ENCODE results near the gene SIK3.

The SIK3 gene

DNA sequence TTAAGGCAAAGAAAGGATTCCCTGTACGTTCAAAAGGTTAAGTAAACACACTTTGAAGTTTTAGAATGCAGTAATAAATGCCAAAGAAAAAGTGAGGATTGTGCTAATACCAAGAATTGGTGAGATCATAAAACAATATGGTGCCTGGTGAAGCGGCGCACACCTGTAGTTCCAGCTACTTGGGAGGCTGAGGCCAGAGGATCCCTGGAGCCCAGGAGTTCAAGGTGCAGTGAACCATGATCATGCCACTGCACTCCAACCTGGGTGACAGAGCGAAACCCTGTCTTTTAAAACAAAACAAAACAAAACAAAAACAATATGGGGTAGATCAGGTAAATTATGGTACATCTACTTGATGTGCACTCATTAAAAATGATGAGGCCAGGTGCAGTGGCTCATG is 187.4 kb downstream of the SIK3 start:
- no peak for TF ChIP-seq POLR2A (IDR thresholded peaks at IDR 0.05; ENCODE audit: low read depth, low read length)
- DNase-seq (ENCODE audit: insufficient read length, low spot score) (no peak), FAIRE-seq (no peak)

DNA sequence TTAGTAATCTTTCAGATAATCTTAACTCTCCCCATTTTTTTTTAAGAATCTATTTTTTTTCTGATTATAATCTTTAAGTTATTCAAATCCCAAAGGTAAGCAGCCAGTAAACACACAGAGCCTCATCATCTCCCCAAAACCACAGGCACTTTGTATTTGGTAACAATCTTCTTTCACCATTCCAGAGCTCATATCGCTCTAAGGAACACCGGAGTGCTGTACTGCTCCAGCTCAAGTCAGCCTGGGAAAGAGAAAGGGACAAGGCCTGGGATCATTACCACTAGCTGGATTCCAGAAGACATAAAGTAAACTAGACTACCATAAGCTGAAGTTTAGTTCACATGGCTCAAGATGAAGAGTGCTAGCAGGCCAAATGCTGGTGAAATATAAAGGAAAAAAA is 187.8 kb downstream of the SIK3 start:
- no peak for FAIRE-seq
- DNase-seq (ENCODE audit: insufficient read length, low spot score), result no peak
- TF ChIP-seq POLR2A (IDR thresholded peaks at IDR 0.05; ENCODE audit: low read depth, low read length), result no peak

DNA sequence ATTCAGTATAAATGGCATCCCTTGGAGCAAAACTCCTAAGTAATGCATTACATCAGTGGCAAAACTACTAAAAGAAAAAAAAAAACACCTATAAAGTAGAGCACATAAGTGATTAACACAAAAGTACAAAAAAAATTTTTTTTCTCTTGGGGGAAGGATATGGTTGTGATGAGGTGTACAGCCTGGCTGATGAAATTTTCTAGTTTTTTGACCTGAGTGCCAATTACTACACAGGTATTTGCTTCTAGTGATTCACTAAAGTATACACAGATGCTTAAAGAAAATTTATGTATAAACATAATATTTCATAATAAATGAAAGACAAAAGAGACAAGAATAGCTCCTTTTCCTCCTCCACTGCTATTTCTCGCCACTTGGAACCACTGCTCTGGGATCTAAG is 189.0 kb downstream of the SIK3 start:
- no peak for TF ChIP-seq POLR2A (IDR thresholded peaks at IDR 0.05; ENCODE audit: low read depth, low read length)
- DNase-seq (ENCODE audit: insufficient read length, low spot score), result no peak

DNA sequence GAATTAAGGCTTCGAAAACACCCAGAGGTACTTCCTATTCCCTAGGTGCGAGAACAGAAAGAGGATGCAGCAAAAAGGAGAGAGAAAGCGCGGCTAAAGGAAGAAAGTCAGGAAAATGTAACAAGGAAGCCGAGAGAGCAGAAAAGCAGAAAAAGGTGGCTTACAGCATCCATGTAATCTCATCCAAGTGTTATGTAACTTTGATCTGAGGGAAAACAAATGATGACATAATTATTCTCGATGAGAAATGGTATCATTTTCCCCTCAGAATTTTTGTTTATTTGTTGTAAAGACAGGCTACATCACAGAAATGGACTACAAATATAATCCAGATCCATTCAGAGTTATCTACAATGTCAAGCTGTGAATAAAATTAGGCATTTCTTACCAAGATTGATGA is 191.7 kb downstream of the SIK3 start:
- no peak for FAIRE-seq
- no peak for DNase-seq (ENCODE audit: insufficient read length, low spot score)
- no peak for TF ChIP-seq POLR2A (IDR thresholded peaks at IDR 0.05; ENCODE audit: low read depth, low read length)

More for the DNA sequence above, 189.0 kb downstream of the SIK3 start:
- FAIRE-seq, result no peak

DNA sequence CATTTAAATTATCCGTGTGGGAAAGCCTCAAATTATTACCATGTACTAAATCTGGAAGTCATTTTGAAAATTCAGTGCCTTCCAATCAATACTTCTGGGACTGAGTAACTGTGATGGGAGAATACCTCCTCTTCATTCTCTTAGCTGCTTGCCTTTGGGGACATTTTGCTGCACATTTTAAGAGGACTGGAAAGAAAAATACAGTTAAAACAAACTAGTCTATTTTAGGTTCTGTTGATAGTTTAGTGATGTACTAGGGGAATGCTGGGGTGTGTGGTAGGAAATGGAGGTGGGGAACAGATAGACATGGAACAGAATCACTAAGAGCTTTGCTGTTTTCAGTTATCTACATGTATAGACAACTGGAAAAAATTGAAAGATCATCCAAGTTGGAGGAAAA is 195.1 kb downstream of the SIK3 start:
- FAIRE-seq (no peak), DNase-seq (ENCODE audit: insufficient read length, low spot score) (no peak)
- TF ChIP-seq POLR2A (IDR thresholded peaks at IDR 0.05; ENCODE audit: low read depth, low read length), result no peak

DNA sequence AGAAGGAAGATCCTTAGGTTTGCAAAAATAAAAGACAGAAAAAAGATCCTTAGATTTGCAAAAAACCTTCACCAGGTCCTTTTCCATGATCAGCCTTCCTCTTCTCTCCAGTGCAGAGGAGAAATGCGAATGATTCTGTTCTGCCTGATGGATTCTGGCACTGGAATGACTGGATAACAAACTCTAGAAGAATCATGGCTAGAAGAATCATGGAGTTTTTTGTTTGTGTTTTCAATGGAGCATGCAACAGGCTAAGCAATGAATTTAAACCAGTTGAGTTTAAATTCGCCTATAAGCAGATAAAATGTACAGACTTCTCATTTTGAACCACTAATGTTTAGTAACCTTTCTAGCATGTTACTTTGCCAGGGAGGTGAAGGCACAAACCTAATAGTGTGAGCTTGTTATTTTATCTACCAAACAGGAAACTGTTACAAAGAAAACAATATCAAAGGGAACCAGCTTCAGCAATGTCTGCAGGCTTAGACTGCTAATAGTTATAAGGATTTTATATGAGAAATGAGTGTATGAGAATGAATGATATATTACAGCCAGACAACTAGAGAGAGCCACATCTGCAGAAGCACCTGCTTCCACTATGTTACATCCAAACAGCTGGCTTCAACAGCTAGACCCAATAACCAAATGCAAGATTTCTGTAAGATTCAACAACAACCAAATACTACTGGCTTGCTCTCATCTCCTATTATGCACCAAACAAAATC is 196.1 kb downstream of the SIK3 start:
- TF ChIP-seq POLR2A (IDR thresholded peaks at IDR 0.05; ENCODE audit: low read depth, low read length), result no peak
- DNase-seq (ENCODE audit: insufficient read length, low spot score), result no peak
- FAIRE-seq, result no peak

DNA sequence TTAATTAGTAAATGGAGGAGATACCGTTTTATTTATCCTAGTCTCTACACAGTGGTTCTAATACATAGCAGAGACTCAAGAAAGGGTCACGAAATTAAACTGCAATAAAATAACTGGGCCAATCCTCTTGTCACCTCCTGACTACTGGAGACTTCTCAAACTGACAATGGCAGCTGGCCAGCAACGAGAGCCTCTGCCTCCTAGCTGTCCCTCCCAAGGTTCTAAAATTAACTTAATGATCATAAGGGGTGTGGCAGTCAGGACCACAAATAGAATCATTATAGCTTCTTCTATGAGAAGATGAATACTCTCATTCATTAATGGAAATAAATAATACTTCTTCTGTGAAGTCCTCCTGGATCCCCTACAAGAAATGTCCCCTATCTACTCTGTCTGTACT is 197.0 kb downstream of the SIK3 start:
- FAIRE-seq, result no peak

DNA sequence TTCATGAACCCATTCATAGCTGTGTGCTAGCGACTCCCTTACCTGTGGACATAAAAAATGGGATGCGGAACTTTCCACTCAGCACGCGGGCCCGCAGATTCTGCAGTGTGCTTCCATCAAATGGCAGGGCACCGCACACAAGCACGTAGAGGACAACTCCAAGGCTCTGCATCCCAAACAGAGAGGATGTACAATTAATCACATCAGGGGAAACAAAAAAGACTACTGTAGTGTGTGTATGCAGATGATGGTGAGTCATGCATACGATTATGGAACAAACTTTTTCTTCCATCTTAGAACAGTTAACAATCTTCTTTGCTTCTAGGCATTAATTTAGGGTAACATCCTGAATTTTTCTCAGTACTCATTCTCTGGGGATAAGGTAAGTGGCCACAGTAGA is 202.0 kb downstream of the SIK3 start:
- no peak for DNase-seq (ENCODE audit: insufficient read length, low spot score)
- no peak for FAIRE-seq
- TF ChIP-seq POLR2A (IDR thresholded peaks at IDR 0.05; ENCODE audit: low read depth, low read length), result no peak

More for the DNA sequence above, 197.0 kb downstream of the SIK3 start:
- no peak for TF ChIP-seq POLR2A (IDR thresholded peaks at IDR 0.05; ENCODE audit: low read depth, low read length)
- no peak for DNase-seq (ENCODE audit: insufficient read length, low spot score)

- no peak for FAIRE-seq
- DNase-seq (ENCODE audit: insufficient read length, low spot score), result no peak
- no peak for TF ChIP-seq POLR2A (IDR thresholded peaks at IDR 0.05; ENCODE audit: low read depth, low read length)
These were observed 203.0 kb downstream of the SIK3 start for GRCh38 chr11:116895048-116895757.

DNA sequence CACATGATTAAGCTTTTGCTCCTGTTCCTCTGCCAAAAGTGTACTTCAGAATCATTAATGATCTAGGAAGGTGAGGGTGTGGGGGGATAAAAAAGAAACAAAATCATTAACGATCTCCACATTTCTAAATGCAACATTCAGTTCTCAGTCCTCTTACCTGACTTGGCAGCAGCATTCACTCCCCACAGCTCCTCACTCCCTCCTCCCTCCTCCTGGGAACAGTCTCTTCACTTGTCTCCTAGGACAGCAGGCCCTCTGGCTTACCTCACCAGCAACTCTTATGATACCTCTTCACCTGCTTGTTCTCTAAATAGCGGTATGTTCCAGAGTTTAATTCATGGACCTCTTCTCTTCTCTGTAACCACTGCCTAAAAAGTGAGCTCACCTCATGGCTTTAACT is 204.3 kb downstream of the SIK3 start:
- no peak for DNase-seq (ENCODE audit: insufficient read length, low spot score)
- TF ChIP-seq POLR2A (IDR thresholded peaks at IDR 0.05; ENCODE audit: low read depth, low read length), result no peak
- FAIRE-seq, result no peak

GRCh38 chr11:116893437-116893836 is 204.8 kb downstream of the SIK3 start:
- DNase-seq (ENCODE audit: insufficient read length, low spot score) (no peak), FAIRE-seq (no peak)
- no peak for TF ChIP-seq POLR2A (IDR thresholded peaks at IDR 0.05; ENCODE audit: low read depth, low read length)

GRCh38 chr11:116892374-116892773 is 205.9 kb downstream of the SIK3 start:
- DNase-seq (ENCODE audit: insufficient read length, low spot score) (no peak), FAIRE-seq (no peak)
- TF ChIP-seq POLR2A (IDR thresholded peaks at IDR 0.05; ENCODE audit: low read depth, low read length), result no peak

GRCh38 chr11:116891746-116892145 is 206.5 kb downstream of the SIK3 start:
- DNase-seq (ENCODE audit: insufficient read length, low spot score) (no peak), FAIRE-seq (no peak)
- TF ChIP-seq POLR2A (IDR thresholded peaks at IDR 0.05; ENCODE audit: low read depth, low read length), result no peak

GRCh38 chr11:116890607-116891006 is 207.6 kb downstream of the SIK3 start:
- FAIRE-seq (no peak), DNase-seq (ENCODE audit: insufficient read length, low spot score) (no peak)
- no peak for TF ChIP-seq POLR2A (IDR thresholded peaks at IDR 0.05; ENCODE audit: low read depth, low read length)

DNA sequence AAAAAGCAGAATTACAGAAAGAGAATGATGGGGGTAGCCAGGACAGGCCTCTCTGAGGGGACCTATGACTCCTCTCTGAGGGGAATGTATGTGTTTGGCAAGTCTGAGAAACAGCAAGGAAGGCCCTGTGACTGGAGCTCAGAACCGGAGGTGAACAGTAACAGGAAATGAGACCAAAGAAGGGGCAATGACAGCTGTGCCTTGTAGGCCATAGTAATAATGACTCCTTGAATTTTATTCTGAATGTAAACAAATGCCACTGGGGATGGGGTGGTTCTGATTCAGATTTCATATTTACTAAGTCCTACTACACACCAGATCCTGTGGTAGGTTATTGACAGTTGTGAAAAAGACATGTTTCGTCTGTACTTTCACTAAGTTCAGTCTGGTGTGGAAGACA is 208.0 kb downstream of the SIK3 start:
- DNase-seq (ENCODE audit: insufficient read length, low spot score), result no peak

More for the DNA sequence above, 208.0 kb downstream of the SIK3 start:
- TF ChIP-seq POLR2A (IDR thresholded peaks at IDR 0.05; ENCODE audit: low read depth, low read length), result no peak
- FAIRE-seq, result no peak

All from H54 (cell line).